GM19438 (cell line): ENCODE data around the gene RASGEF1C.

ENCODE experiments used
- ATAC-seq: cut with Tn5 transposase; IDR thresholded peaks from one replicate; pipeline ENCODE4 v1.9.1; 2021; ENCODE audit warnings: low read depth; ENCODE audit not compliant: unreplicated experiment

The RASGEF1C gene

GRCh38 chr5:180162304-180162661 is 46.7 kb downstream of the RASGEF1C start:
- ATAC-seq, result no peak

DNA sequence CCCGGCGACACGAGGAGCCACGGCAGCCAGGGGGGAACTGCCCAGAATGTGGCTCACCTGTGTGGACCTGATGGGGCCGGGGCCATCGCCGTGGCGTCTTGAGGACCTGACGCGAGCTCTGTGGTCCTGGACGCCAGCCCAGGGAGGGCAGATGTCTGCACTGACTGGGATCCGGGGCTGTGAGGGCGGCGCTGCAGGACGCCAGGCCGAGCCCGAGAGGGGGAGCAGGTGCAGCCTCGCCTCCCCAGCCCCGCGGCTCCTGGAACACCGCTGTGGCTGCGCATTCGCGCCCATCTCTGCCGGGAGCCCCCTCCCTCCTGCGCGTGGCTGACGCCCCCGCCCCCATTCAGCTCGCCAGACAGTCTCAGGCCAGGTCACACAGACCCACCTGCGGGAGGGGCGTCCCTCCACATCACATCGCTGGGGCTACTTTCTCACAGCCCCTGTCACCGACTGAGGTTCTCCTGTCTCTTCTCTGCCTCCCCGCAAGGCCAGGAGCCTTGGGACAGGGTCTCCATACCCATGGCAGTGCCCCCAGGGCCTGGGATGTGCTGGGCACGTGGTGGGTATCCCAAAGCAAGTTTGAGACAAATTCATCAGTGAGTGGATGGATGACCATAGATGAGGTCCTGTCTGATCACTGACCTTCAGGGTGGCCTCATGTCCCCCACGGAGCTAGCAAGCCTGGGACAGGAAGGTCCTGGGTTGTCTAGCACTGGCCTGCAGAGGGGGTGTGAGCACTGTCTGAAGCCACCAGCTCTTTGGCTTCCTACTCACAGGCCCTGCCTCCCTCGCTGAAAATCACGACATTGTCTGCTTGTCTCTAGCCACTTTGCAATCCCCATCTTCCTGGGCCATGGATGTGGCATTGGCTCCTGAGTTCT is 47.3 kb downstream of the RASGEF1C start:
- no peak for ATAC-seq

- no peak for ATAC-seq
Measured at GRCh38 chr5:180160789-180161188, 48.2 kb downstream of the RASGEF1C start.

DNA sequence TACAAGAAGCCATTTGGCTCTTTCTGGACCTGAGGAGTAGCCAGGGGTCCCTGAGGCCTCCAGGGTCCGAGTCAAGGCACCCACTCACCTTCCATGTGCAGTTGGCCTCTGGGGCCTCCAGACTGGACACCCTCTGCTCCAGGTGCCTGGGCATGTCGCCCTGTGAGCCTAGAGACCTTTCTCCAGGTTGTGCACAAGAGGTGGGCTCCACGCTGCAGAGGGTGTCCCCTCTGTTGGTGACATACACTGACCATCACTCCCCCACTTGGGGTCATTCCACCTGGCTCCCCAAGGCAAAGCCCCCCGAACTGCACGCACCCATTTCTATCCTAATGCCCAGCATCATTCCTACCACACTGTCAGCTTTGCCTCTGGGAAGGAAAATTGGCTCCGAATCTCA is 48.8 kb downstream of the RASGEF1C start:
- ATAC-seq, result no peak

DNA sequence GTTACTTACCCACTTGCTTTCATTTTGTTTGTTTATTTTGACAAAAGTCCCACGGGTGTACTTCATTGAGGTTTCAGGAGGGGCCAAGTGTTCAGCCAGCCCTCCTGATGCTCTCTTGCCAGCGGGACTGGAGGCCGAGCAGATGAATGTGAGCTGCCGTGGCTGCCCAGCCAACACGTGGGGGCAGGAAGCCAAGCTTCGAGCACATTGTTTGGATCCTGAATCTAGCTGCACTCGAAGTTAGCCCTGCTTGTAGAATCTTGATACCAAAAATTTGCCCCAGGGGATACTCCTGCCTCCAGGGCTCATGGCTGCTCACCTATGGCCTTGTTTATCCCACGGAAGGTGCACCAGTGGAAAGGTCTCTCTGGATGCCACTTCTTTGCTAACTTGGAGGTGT is 49.3 kb downstream of the RASGEF1C start:
- no peak for ATAC-seq

GRCh38 chr5:180157866-180158265 is 51.1 kb downstream of the RASGEF1C start:
- ATAC-seq, result no peak

DNA sequence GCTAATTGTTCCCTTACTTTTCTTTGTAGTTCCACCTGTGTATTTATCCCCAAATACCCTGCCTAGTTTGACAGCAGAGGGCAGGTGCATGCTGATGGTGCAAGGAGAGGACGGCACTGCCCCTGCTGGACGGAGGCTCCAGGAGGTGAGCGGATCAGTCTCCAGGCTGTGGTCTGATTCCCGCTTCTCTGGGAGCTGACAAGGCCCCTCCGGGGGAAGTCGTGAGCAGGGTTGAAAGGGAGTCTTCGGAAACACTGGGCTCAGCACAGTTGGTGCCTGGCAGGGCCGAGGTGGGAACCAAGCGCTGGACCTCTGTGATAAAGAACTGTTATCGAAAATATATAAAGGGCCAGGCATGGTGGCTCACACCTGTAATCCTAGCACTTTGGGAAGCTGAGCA is 52.9 kb downstream of the RASGEF1C start:
- ATAC-seq, result no peak

- ATAC-seq, result no peak
Measured at GRCh38 chr5:180155365-180155926, 53.6 kb downstream of the RASGEF1C start.

DNA sequence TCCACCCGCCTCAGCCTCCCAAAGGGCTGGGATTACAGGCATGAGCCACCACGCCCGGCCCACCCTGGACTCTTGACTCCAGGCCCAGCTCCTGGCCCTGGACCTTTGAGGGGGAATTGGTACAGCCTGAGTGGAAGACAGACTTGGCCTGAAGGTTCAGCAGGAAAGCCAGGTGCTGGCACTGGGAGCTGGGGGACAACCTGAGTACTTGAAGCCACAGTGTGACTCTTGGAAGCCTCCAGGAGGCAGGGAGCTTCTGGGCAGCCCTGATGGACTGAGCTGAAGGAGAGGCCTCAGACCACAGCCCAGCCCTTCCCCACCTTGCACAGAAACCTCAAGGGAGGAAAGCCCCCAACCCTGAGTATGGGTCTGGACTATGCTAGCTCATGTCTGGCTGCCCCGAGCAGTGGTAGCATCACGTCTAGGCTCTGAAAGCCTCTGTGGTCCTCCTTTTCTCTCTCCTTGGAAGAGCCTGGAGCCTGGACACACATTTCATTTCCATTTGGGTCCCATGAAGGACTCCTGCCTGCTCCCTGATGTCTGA is 54.1 kb downstream of the RASGEF1C start:
- no peak for ATAC-seq

- no peak for ATAC-seq
Measured at GRCh38 chr5:180153991-180154390, 55.0 kb downstream of the RASGEF1C start.

DNA sequence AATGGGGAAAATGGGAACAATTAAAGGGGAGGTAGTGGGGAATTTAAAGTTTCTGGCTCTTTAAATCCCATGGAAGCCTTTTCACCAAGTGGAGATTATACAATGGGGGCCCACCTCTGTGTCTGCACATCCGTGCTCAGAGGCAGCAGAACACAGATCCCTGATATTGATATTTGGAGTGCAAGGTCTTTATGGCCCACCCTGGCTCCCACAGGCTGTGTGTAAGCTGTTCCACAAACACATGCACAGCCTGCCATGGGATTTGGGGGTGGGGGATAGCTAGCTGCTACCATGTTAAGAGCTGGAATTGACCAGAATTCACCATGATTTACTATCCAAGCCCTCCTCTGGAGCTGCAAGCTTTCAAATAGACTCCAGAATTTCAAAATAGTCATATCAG is 55.9 kb downstream of the RASGEF1C start:
- no peak for ATAC-seq

- ATAC-seq, result no peak
Measured at GRCh38 chr5:180143656-180144364, 65.2 kb downstream of the RASGEF1C start.

DNA sequence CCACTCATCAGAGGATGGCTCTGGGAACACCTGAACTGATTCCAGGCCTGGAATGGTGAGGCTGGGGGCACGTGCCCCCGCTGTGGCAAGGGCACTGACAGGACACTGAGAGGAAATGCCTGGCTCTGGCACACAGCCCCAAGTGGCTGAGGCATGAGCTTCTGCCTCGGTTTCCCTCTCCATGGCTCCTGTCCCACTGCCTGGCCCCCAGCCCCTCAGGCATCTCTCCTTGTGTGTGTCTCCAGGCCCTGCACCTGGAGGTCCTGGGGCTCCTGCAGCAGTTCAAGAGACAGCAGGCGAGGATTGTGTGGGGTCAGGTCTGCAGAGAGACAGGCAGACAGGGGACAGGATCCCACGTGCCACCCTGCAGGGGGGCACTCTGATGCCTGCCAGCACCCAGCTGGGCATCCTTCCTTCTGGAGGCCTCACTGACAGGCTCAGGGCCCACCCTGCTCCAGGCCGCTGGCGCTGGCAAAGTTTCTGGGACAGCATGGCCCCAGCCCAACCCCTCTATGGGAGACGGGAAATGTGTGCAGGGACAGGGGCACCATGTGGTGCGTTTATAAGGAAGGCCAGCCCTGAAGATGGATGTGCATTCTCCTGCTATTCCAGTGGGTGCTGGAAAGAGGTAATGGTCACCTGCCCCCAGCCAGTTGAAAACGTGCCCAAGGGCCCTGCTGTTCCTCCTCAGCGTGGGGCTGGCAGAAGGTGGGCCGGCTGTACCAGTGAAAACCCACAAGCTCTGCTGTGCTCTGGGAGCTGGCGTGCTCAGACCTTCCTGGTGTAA is 66.0 kb downstream of the RASGEF1C start:
- ATAC-seq, result no peak

- no peak for ATAC-seq
Measured at GRCh38 chr5:180142021-180142765, 66.8 kb downstream of the RASGEF1C start.

DNA sequence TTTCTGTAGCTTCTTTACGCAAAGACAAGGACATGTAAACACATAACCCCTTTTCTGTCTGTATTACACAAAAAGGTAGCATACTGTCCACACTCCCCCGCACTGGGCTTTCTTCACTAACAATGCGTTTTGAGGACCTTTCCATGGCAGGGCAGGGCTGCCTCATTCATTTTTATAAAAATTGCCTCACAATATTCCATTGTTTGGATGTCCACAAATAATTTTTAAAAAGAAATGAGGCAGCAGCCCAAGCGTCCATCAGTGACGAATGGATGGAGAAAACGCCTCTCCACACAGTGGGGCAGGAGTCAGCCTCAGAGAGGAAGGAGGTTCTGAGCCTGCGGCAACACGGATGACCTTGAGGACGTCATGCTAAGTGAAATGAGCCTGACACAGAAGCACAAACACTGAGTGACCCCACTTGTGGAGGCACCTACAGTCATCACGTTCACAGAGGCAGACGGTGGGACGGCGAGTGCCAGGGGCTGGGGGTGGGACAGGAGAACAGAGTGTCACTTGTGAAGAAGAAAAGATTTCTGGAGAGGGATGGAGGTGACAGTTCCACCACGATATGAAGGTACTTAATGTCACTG is 67.8 kb downstream of the RASGEF1C start:
- ATAC-seq, result no peak

GRCh38 chr5:180140571-180140970 is 68.4 kb downstream of the RASGEF1C start:
- no peak for ATAC-seq

GRCh38 chr5:180140079-180140554 is 68.9 kb downstream of the RASGEF1C start:
- ATAC-seq, result no peak

DNA sequence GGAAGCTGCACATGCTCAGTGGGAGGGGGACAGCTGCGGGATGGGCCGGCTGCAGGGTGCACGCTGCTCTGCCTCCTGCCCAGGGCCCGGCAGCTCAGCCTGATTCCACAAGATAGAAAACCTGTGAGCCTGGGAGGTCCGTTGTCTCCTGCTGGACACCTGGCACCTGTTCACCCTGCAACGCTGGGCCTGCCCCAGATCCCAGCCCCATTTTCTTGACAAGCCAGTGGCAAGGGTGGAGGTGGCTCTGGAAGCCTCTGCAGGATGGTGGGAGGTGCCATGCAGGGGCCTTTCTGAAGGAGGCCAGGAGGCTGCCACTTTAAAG is 69.3 kb downstream of the RASGEF1C start:
- no peak for ATAC-seq

DNA sequence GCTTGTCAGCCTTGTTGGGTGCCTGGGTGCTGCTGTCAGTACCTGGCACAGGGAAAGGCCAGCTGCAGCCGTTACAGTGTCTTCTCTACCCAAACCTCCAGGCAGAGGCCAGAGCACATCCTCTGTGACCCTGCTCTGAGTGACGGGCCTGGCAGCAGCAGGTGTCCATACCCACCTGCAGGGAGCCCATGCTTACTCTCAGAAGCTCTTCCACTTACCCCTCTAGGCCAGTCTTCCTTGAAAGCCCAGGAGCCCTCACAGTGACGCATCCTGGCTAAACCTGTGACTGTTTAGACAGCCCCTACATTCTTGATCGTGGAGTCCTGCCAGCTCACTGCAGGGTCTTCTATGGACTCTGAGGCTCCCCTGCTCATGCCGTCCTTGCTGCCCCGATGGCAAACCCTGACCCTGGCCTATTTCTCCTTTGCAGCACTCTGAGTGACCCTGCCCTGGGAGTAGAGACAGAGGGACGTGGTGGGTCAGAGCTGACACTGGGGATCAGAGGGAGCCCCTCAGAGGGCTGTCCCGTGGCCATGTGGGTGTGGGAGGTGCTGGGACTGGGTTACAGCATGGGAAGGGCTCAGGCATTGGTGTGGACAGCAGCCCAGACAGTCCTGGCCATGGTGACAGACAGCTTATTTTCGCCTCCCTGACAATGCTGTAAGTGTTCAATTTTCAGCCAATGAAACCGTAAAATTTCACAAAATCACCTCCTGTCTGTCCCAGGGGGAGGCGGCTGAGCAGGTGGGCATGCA is 69.9 kb downstream of the RASGEF1C start:
- no peak for ATAC-seq
